HepG2 (cell line): ENCODE measurements around the gene MYOF. TPM values are rescaled to one million over a fixed set of nuclear protein-coding genes. Genes with fewer than 3 reads are reported as not detected.

Experiments used
- ATAC-seq: fragments of 200-7000 bp; cut with Tn5 transposase; 3 replicates; pipeline ENCODE4 v1.9.1; 2020; ENCODE audit warnings: mild to moderate bottlenecking, moderate library complexity
- BruUV-seq: library from RNA; stranded (reverse); fragments of 400-500 nt; replicated peaks from 2 replicates; lab custom pipeline; 2021; lab: Mats Ljungman, UMichigan
- CTCF ChIA-PET: fragments of 300-600 bp; formaldehyde crosslinking; extraction: SDS; loops from one replicate; lab custom pipeline; 2021; ENCODE audit warnings: low total read pairs, inconsistent platforms, low intra/inter-chr PET ratio; lab: Yijun Ruan, JAX
- POLR2A ChIA-PET: fragments of 350-600 bp; sonication (Branson Sonifier 250); formaldehyde crosslinking; loops from one replicate; lab custom pipeline; 2020; ENCODE audit warnings: antibody characterized with exemption, inconsistent platforms; lab: Yijun Ruan, JAX
- DNase-seq: peaks from one replicate; pipeline ENCODE4 v3.0.0-alpha.2; 2015; ENCODE audit warnings: low spot score
- FAIRE-seq: peaks from 3 replicates; lab custom pipeline; 2011; peaks lifted over from hg19 to GRCh38; lab: Jason Lieb, UNC
- H2AFZ ChIP-seq: one replicate; pipeline ENCODE4 v1.6.1; 2011; ENCODE audit warnings: low read length, inconsistent platforms
- H3K27ac ChIP-seq: fragments of 300-600 bp; 3 replicates; pipeline ENCODE4 v1.8.0; 2011; ENCODE audit warnings: mixed run types, mild to moderate bottlenecking, mixed read lengths, low read length, inconsistent platforms; ENCODE audit not compliant: insufficient read depth; ENCODE audit errors: extremely low read length
- H3K27me3 ChIP-seq, 2 experiments: fragments of 200-600 bp in 1 of 2; 2 replicates in 1 of 2; 3 replicates in 1 of 2; pipeline versions ENCODE4 v1.6.0 to v1.8.0; 2011; ENCODE audit warnings: low read length in 2 of 2, mild to moderate bottlenecking in 2 of 2, moderate library complexity in 2 of 2, inconsistent platforms in 1 of 2; ENCODE audit not compliant: insufficient read depth in 2 of 2, control insufficient read depth in 1 of 2
- H3K36me3 ChIP-seq, 2 experiments: fragments of 200-600 bp in 1 of 2; replicated peaks in 1 of 2; 2 replicates in 1 of 2; 3 replicates in 1 of 2; pipeline versions ENCODE4 v1.5.1 to v1.8.0; 2011; ENCODE audit warnings: low read length in 2 of 2, inconsistent platforms in 1 of 2; ENCODE audit not compliant: insufficient read depth in 2 of 2, control insufficient read depth in 1 of 2
- H3K4me1 ChIP-seq: 2 replicates; pipeline ENCODE4 v1.5.1; 2012; ENCODE audit warnings: low read length, inconsistent platforms; ENCODE audit not compliant: insufficient read depth
- H3K4me2 ChIP-seq: 2 replicates; pipeline ENCODE4 v1.6.0; 2011; ENCODE audit warnings: low read depth, low read length, inconsistent platforms
- H3K4me3 ChIP-seq, 3 experiments: fragments of 200-600 bp in 1 of 3; sonication (generic), shearing (Covaris generic) in 1 of 3; replicated peaks in 1 of 3; 2 replicates each; pipeline ENCODE4 v1.5.1; 2011 to 2016; ENCODE audit warnings: low read length in 3 of 3, inconsistent platforms in 2 of 3, low read depth in 2 of 3, mild to moderate bottlenecking in 2 of 3, control low read depth in 1 of 3, mixed read lengths in 1 of 3; ENCODE audit not compliant: insufficient read depth in 1 of 3
- H3K79me2 ChIP-seq: one replicate; pipeline ENCODE4 v1.6.1; 2011; ENCODE audit warnings: low read length, inconsistent platforms; ENCODE audit not compliant: insufficient read depth
- H3K9ac ChIP-seq: 2 replicates; pipeline ENCODE4 v1.6.0; 2011; ENCODE audit warnings: mild to moderate bottlenecking, low read depth, low read length, inconsistent platforms; ENCODE audit not compliant: insufficient read depth
- H3K9me3 ChIP-seq: 2 replicates; pipeline ENCODE4 v1.5.1; 2012; ENCODE audit warnings: mild to moderate bottlenecking, low read length
- H4K20me1 ChIP-seq: 2 replicates; pipeline ENCODE4 v1.6.0; 2011; ENCODE audit warnings: inconsistent platforms, mild to moderate bottlenecking, low read length, moderate library complexity; ENCODE audit not compliant: insufficient read depth
- CBX2 ChIP-seq, 2 experiments: fragments of 200-600 bp in 1 of 2; sonication (generic); formaldehyde crosslinking in 1 of 2; IDR thresholded peaks; 2 replicates each; pipeline versions ENCODE4 v1.7.0 to v1.8.1; 2018 to 2022; ENCODE audit warnings: low read depth in 2 of 2, low read length in 1 of 2, mild to moderate bottlenecking in 1 of 2, missing genetic modification reagents in 1 of 2
- HNRNPH1 ChIP-seq: fragments of 200-400 bp; formaldehyde crosslinking; optimal IDR thresholded peaks from 2 replicates; pipeline ENCODE3; 2017; ENCODE audit warnings: mild to moderate bottlenecking, low read depth, low read length
- PAWR ChIP-seq: sonication (generic); formaldehyde crosslinking; IDR thresholded peaks from 2 replicates; pipeline ENCODE4 v1.4.0; 2020; ENCODE audit warnings: missing genetic modification reagents, mild to moderate bottlenecking, borderline replicate concordance
- REPIN1 ChIP-seq: sonication (generic); formaldehyde crosslinking; IDR thresholded peaks from 2 replicates; pipeline ENCODE4 v1.8.0; 2022; ENCODE audit warnings: missing genetic modification reagents, low read depth, mild to moderate bottlenecking, borderline replicate concordance
- REST ChIP-seq, 2 experiments: IDR thresholded peaks; 2 replicates each; pipeline ENCODE4 v1.6.1; 2011 to 2012; ENCODE audit warnings: low read length in 2 of 2, borderline replicate concordance in 1 of 2, low read depth in 1 of 2, mild to moderate bottlenecking in 1 of 2, moderate library complexity in 1 of 2
- SKI ChIP-seq: fragments of 450-650 bp; IDR thresholded peaks from one replicate; pipeline ENCODE4 v1.6.1; 2018; ENCODE audit warnings: mild to moderate bottlenecking; ENCODE audit not compliant: partially characterized antibody
- TBX2 ChIP-seq: sonication (generic); formaldehyde crosslinking; IDR thresholded peaks from 2 replicates; pipeline ENCODE4 v1.5.0; 2020; ENCODE audit warnings: missing genetic modification reagents, mild to moderate bottlenecking, borderline replicate concordance
- TCF7L2 ChIP-seq: IDR thresholded peaks from 2 replicates; pipeline ENCODE4 v1.6.1; 2011; ENCODE audit warnings: mild to moderate bottlenecking, low read depth, low read length, moderate library complexity
- ZBTB10 ChIP-seq: sonication (generic); formaldehyde crosslinking; IDR thresholded peaks from 2 replicates; pipeline ENCODE4 v1.4.0; 2020; ENCODE audit warnings: missing genetic modification reagents, borderline replicate concordance
- ZKSCAN1 ChIP-seq: fragments of 150-350 bp; IDR thresholded peaks from 2 replicates; pipeline ENCODE4 v1.6.1; 2014; ENCODE audit warnings: low read length
- ZNF143 ChIP-seq: sonication (generic); formaldehyde crosslinking; IDR thresholded peaks from 2 replicates; pipeline ENCODE4 v1.4.0; 2020; ENCODE audit warnings: missing genetic modification reagents
- ZNF253 ChIP-seq: sonication (generic); formaldehyde crosslinking; IDR thresholded peaks from 2 replicates; pipeline ENCODE4 v1.8.0; 2022; ENCODE audit warnings: mild to moderate bottlenecking, missing genetic modification reagents, borderline replicate concordance
- ZNF691 ChIP-seq: sonication (generic); formaldehyde crosslinking; IDR thresholded peaks from 2 replicates; pipeline ENCODE4 v1.4.0; 2020; ENCODE audit warnings: missing genetic modification reagents, low read depth, mild to moderate bottlenecking, borderline replicate concordance
- WGBS: methylation state at CpG from one replicate; pipeline ENCODE4 v1.1.6; 2017; ENCODE audit warnings: low lambda C conversion rate; 5-methylcytosine and 5-hydroxymethylcytosine counted together
- in situ Hi-C: cut with HindIII; loops from 2 replicates; pipeline ENCODE4 v1.10.0; 2017; ENCODE audit warnings: low pct_unique_long_range_greater_than_20kb; ENCODE audit not compliant: extremely low pct_ligation_motif_present
- intact Hi-C: fragments of 100-400 bp; cut with micrococcal nuclease; formaldehyde crosslinking; loops from one replicate; pipeline ENCODE4 v1.10.0; 2022; ENCODE audit not compliant: unreplicated experiment
- polyA plus RNA-seq, 8 experiments: library from polyadenylated mRNA; depleted of rRNA in 3 of 8; stranded (reverse) in 7 of 8; unstranded in 1 of 8; fragments of >200 nt; fragmentation: Illumina TruSeq in 4 of 8; extraction: Trizol in 4 of 8; gene quantifications; 2 replicates each; pipeline versions ENCODE4 v1.2.1 to v1.2.3, GENCODE V29; 2011 to 2016; ENCODE audit warnings: low read depth in 4 of 8, missing spikeins in 1 of 8, mixed read lengths in 1 of 8; ENCODE audit not compliant: insufficient read depth in 1 of 8
- total RNA-seq, 5 experiments: library from RNA; depleted of rRNA; stranded (reverse); fragments of >200 nt; fragmentation: Illumina TruSeq; extraction: Trizol; gene quantifications; 2 replicates each; pipeline ENCODE4 v1.2.3, GENCODE V29; 2016; ENCODE audit warnings: low read depth in 1 of 5
- TF ChIP-seq, protein P1 (sequence below): sonication (generic); formaldehyde crosslinking; IDR thresholded peaks from 2 replicates; pipeline ENCODE4 v1.8.0; 2022; ENCODE audit warnings: mild to moderate bottlenecking, missing genetic modification reagents

Gene MYOF
- total and polyA plus RNA-seq, 2 of the 13 experiments (the other 11 are each of a cell fraction or from before 2014, with no cell fraction given) = 0.18 to 0.42 TPM

- H4K20me1 ChIP-seq = no peaks in the 10 kb centered on the region
- in situ Hi-C loops = no loop called here
- H3K4me3 ChIP-seq = no peak overlapping the region
- BruUV-seq = no TSS peak
- FAIRE-seq (no peak), ATAC-seq (no peak), DNase-seq (peak; percentile 18)
- peaks cover 6% of the 10 kb centered on the region; the same call in 1 of the 2 replicates for H3K4me1 ChIP-seq
- no peak overlapping the region for H3K27ac ChIP-seq
- ChIA-PET POLR2A (no interaction called here), CTCF (no interaction called here)
- H3K79me2 ChIP-seq = no peaks in the 10 kb centered on the region
- no peak overlapping the region for H3K9ac ChIP-seq
- no peak overlapping the region for H3K4me2 ChIP-seq
- H3K27me3 ChIP-seq = no peaks in the 10 kb centered on the region
- intact Hi-C loops = no loop called here
- no peak overlapping the region for H2AFZ ChIP-seq
- H3K9me3 ChIP-seq = no peaks in the 10 kb centered on the region
- no peaks in the 10 kb centered on the region for H3K36me3 ChIP-seq
- WGBS = 40% methylated on average over 6 of the region's 8 CpGs
- TF ChIP-seq ZNF253 (no peak), PAWR (CRISPR knock-in tag) (no peak), SKI (no peak), REPIN1 (CRISPR knock-in tag) (no peak), ZNF143 (CRISPR knock-in tag) (no peak), ZKSCAN1 (no peak), TCF7L2 (no peak), HNRNPH1 (no peak), REST (IDR thresholded peaks at IDR 0.05; ENCODE audit: borderline replicate concordance in 1 of 2, low read depth in 1 of 2, low read length in 2 of 2) (no peak), CBX2 (IDR thresholded peaks at IDR 0.05; ENCODE audit: low read depth, low read length) (no peak), CBX2 (CRISPR knock-in tag; IDR thresholded peaks at IDR 0.05; ENCODE audit: low read depth) (no peak), ZNF691 (no peak), TBX2 (CRISPR knock-in tag) (no peak), ZBTB10 (no peak)
- TF ChIP-seq, protein P1, sequence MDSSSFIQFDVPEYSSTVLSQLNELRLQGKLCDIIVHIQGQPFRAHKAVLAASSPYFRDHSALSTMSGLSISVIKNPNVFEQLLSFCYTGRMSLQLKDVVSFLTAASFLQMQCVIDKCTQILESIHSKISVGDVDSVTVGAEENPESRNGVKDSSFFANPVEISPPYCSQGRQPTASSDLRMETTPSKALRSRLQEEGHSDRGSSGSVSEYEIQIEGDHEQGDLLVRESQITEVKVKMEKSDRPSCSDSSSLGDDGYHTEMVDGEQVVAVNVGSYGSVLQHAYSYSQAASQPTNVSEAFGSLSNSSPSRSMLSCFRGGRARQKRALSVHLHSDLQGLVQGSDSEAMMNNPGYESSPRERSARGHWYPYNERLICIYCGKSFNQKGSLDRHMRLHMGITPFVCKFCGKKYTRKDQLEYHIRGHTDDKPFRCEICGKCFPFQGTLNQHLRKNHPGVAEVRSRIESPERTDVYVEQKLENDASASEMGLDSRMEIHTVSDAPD (CRISPR knock-in tag) = no peak
Measured at GRCh38 chr10:93465806-93466675, 16.1 kb downstream of the MYOF start.
